ENCODE results near the gene UBE2E3. TPM values are rescaled to one million over a fixed set of nuclear protein-coding genes. Genes with fewer than 3 reads are reported as not detected.
"Not testable (repeated sequence)": the region's sequence is repeated elsewhere in the genome, so short reads cannot be mapped to it uniquely, and the experiment has no call there.

UBE2E3 gene
- 58.8 and 105 TPM in 2 replicates for polyA plus RNA-seq (2011; rRNA removed)
- polyA minus RNA-seq (2011; rRNA and poly(A)+ RNA removed) = 21.6 and 31.9 TPM in 2 replicates

GRCh38 chr2:180980106-180980942 is at the start of gene UBE2E3:
TSS of gene UBE2E3 (plus strand) at chr2:180980605. CDS start at chr2:180982043, 1,438 bp downstream.
- ChIA-PET CTCF (interaction anchor here (0.7 to 4.4 kb wide), 17 partner anchors 10 to 856 kb away, joined by 3 to 23 read pairs (median 3); no protein-coding TSS in a partner anchor), POLR2A (interaction anchor here (0.6 kb wide), 1 partner anchor 441 kb away, joined by 7 read pairs; no protein-coding TSS in a partner anchor)
- no peak for DNase-seq (ENCODE audit: low read depth)
- H3K36me3 ChIP-seq (ENCODE audit: control insufficient read depth, insufficient read depth, low read length) = no peaks in the 10 kb centered on the region
- no peaks in the 10 kb centered on the region for H3K27me3 ChIP-seq (ENCODE audit: control insufficient read depth, insufficient read depth, low read length)
- H3K4me3 ChIP-seq (ENCODE audit: low read depth, low read length) = peak within 1 kb of the TSS; percentile 76
- TF ChIP-seq CTCF (IDR thresholded peaks at IDR 0.05; ENCODE audit: insufficient read depth, low read depth, low read length) = peak; percentile 77

- Histone ChIP-seq H3K36me3 (ENCODE audit: control insufficient read depth, insufficient read depth, low read length) (no peaks in the 10 kb centered on the region), H3K27me3 (ENCODE audit: control insufficient read depth, insufficient read depth, low read length) (no peaks in the 10 kb centered on the region), H3K4me3 (ENCODE audit: low read depth, low read length) (no peak overlapping the region)
- no peak for DNase-seq (ENCODE audit: low read depth)
- ChIA-PET CTCF (interaction anchor here (0.6 kb wide), 1 partner anchor 544 kb away, joined by 3 read pairs; no protein-coding TSS in a partner anchor), POLR2A (no interaction called here)
- no peak for TF ChIP-seq CTCF (IDR thresholded peaks at IDR 0.05; ENCODE audit: insufficient read depth, low read depth, low read length)
Measured at GRCh38 chr2:180931841-180932240, 48.6 kb upstream of the UBE2E3 start.

GRCh38 chr2:180933332-180933731 is 47.1 kb upstream of the UBE2E3 start:
- Histone ChIP-seq H3K27me3 (ENCODE audit: control insufficient read depth, insufficient read depth, low read length) (no peaks in the 10 kb centered on the region), H3K4me3 (ENCODE audit: low read depth, low read length) (no peak overlapping the region), H3K36me3 (ENCODE audit: control insufficient read depth, insufficient read depth, low read length) (no peaks in the 10 kb centered on the region)
- DNase-seq (ENCODE audit: low read depth) = no peak
- ChIA-PET CTCF (no interaction called here), POLR2A (no interaction called here)
- TF ChIP-seq CTCF (IDR thresholded peaks at IDR 0.05; ENCODE audit: insufficient read depth, low read depth, low read length) = no peak

- ChIA-PET CTCF (no interaction called here), POLR2A (no interaction called here)
- no peaks in the 10 kb centered on the region for H3K27me3 ChIP-seq (ENCODE audit: control insufficient read depth, insufficient read depth, low read length)
- no peak for TF ChIP-seq CTCF (IDR thresholded peaks at IDR 0.05; ENCODE audit: insufficient read depth, low read depth, low read length)
- DNase-seq (ENCODE audit: low read depth) = no peak
- H3K4me3 ChIP-seq (ENCODE audit: low read depth, low read length) = no peak overlapping the region
- H3K36me3 ChIP-seq (ENCODE audit: control insufficient read depth, insufficient read depth, low read length) = no peaks in the 10 kb centered on the region
Measured at GRCh38 chr2:180934911-180935310, 45.5 kb upstream of the UBE2E3 start.

- POLR2A ChIA-PET; H3K27me3 ChIP-seq (ENCODE audit: control insufficient read depth, insufficient read depth, low read length); H3K4me3 ChIP-seq (ENCODE audit: low read depth, low read length); DNase-seq (ENCODE audit: low read depth); H3K36me3 ChIP-seq (ENCODE audit: control insufficient read depth, insufficient read depth, low read length): not testable (repeated sequence)
- CTCF ChIA-PET = interaction anchor here (1.4 kb wide), 1 partner anchor 11 kb away, joined by 4 read pairs; no protein-coding TSS in a partner anchor
Measured at GRCh38 chr2:180937480-180937879, 42.9 kb upstream of the UBE2E3 start.
